ENCODE data around the gene ADCY2.

The ADCY2 gene

DNA sequence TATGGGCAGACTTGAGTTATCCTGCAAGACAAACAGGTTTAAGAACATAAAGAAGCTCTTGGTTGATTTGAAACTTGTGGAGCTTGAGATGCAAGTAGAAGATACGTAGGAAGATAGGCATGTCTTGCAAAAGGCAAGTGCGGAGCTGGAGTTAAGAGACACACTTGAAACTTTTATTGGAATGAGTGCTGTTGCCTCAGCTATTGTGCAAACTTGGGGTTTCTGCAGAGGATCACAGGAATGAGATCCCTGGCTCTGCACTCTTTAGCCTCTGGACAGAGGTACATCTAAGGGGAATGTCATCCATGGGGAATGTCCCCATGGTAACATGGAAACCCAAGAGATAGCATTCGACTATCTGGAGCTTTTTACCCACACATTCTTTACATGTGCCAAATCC is 121.1 kb downstream of the ADCY2 start:
- DNase-seq = no peak

DNA sequence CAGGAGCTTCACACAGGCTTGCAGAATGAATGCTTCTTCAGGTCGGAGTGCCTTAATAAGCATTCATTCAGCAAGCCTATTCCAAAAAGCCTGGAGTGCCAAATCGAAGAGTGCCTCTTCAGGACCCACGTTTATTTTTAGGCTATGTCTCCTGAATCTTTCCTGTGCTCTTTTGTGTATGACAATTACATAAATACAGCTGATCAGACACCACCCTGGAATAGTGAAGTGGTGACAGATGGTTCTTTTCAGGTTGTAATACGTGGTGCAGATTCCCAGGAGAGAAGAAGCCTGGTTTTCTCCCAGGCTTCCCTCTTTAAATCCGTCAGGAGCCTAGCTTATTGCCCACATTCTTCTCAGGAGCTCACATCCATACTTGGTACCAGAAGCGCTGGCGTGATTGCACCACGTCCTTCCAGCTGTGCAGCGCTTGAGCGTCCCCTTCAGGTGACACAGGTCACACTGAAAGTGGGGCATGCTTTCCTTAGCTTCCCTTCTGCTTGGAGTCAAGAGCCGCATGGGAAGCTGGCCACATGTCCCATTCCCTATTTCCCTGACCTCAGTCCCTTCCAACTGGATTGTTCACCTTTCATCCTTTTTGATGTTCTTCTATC is 123.1 kb downstream of the ADCY2 start:
- DNase-seq = no peak

DNA sequence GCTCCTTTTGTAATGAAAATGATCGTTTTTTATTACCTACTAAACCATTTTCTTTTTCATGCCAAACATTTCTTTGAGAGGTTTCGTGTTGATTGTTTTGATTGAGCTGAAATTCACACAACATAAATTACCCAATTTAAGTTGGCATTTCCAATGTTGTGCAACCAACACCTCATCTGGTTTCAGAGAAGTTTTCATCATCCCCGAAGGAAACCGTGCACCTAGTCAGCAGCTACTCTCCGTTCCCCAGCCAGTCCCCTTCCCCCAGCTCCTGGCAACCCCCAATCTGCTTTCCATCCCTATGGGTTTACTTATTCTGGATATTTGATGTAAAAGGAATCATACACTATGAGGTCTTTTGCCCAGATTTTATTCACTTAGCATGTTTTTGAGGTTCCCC is 123.6 kb downstream of the ADCY2 start:
- DNase-seq = no peak

DNA sequence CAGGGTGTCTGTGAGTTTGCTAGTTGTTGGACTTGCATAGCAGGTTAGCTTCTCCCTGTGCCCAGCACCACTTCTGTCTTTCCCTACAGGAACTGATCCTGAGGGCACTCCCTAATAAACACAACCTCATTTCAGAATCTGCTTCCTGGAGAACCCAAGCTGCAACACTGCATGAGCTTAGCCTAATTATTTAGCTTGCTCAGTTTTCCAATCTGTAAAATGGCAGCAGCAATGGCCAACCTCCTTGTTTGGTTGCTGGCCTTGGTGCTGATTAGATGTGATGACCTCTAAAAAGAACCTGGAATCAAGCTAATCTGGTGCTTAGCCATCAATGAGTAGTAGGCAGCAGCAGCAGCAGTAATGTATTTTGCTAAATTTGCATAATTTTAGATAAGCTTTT is 133.9 kb downstream of the ADCY2 start:
- no peak for DNase-seq

DNA sequence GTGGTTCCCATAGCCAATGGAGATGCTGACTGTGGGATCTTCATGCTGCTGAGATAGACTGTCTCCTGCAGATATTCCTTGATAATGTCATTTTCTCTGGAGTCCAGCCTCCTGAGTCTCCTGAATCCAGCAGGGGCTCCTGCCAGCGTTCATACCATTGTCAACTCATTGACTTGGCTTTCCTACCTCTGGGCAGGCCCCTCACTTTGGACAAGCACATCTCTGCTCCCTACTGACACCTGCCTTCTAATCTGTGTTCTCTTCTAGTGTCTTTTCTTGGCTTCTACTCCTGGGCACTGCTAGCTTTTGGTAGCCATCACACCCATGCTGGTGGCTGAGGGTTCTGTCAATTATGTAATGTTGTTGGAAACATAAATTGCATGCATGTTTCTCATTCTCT is 138.0 kb downstream of the ADCY2 start:
- DNase-seq = no peak

DNA sequence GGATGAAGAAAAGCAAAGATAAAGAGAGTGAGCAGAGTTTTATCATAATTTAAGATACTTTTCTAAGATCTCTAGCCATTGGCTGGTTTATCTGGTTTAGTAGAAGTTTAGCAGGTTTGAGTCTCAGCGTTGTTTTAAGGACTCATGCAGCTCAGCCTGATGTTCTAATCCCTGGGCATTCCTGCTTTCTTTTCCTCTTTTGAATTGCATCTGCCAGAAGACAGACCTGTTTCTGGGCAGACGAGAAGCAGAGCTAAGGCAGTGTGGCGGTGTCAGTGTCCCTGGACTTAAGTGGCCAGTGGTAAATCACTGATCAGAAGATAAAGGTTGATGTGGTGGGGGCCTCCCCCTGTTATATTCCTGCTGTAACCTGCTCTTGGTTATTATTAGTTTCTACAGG is 138.6 kb downstream of the ADCY2 start:
- DNase-seq = no peak

DNA sequence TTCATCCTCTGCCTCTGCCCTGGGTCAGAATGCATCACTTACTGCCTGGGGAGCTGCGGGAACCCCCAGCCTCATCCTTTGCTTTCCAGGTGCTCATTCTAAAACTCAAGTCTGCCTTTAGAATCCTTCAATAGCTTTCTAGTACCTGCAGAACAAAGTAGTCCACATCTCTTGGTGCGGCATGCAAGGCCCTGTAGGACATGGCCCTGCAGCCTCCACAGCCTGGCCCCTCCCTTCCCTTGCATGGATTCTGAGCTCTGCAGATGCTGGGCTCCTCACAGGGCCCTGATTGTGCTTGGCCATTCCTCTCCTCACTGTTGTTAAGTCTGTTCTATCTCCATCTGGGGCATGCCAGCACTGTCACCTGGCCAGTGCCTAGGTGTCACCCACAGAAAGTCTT is 141.6 kb downstream of the ADCY2 start:
- no peak for DNase-seq

DNA sequence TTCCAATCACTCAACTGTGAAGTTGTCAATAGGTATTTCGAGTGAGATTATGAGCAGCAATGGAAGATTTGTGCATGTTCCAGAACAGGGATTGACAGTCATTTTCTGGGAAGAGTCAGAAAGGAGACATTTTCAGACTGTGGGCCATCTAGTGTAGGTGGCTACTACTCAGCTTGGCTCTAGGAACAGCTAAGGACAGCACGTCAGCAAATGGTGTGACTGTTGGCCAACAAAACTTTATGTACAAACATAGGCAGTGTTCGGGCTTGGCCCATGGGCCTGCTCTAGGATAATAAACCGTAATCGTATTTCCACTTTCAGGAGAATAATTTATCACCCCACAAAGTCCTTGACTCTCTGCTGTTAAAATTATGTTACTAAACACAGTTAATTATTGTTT is 143.6 kb downstream of the ADCY2 start:
- no peak for DNase-seq

DNA sequence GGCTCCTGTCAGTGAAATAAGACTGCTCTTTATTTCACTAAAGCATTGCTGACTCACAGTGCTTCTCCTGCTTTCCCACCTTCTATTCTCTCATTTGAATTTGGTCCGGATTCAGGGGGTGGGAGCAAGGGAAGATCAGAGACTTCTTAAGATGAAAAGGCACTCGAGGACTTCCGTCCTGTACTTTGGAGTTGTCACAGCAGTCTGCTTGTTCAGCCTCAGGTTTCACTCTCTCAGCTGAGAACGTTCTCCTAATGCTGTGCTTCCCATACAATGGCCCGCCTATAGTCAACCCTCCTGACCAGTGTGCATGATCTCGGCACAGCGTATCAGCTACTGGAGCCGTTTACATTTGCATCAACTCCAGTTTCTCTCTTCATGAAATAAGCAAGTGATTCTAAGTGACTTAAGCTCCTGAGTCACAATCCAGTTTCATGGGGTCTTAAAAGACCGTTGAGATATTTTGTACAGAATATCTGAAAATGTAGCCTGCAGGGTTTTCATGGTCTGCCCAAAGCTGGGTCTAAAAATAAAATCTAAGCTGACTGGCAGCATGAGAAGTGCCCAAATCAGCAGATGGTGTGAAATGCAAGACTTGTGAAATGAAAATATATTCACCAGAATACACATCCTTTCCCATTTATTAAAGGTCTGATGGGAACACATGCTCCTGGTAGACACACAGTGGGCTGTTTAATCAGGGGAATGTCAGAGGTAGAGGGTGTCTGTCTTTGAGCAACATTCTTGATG is 145.0 kb downstream of the ADCY2 start:
- no peak for DNase-seq

DNA sequence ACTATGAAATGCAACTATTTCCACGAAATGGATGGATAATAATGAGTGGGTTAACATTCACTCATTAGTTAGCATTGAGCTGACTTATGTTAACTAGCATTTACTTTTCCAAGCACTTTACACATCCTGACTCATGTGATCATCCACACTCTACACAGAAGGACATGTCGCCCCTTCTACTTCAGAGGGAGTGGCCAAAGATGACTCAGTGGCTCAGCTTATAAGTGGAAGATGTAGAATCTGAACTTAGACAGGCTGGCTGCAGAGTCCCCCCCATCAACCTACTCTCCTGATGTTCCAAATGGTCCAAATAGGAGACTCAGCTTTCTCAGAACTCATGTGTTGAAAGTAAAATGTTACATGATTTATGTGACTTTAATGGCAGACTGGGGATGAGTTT is 146.0 kb downstream of the ADCY2 start:
- no peak for DNase-seq

DNA sequence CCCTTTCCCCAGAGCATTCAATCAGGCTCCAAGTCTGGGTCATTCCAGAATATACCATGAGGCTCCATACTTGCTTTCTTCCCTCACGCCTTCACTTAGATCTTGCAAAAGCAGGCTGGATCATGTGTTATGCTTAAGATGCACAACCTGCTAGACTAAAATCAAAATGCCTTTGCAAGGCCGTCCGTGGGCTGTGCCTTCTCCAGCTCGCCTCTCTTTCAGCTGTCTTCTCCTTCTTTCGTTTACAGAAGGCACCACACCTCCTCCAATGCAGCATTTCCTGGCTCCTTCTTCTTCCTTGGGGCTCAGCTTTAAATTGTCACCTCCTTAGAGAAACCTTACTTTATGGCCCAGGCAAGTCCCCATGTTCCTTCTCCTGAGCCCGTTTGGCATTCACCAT is 150.6 kb downstream of the ADCY2 start:
- no peak for DNase-seq

DNA sequence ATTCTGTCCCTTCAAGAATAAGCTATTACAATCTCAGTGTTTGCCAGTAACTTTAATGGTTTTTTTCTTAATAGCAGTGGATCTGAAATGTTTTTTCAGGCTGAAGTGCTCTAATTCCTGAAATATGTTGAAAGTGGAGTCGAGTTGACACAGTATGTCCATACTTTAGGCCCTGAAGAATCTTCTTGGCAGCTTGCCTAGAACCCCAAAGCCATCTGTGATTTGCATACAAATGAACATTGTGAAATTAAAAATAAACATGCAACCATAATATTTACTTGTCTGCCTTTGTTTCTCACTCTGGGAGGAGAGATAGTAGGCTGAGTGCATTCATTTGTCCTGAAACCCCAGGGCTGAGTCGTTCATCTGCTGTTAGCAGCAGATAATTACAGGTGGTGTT is 152.7 kb downstream of the ADCY2 start:
- DNase-seq = no peak

DNA sequence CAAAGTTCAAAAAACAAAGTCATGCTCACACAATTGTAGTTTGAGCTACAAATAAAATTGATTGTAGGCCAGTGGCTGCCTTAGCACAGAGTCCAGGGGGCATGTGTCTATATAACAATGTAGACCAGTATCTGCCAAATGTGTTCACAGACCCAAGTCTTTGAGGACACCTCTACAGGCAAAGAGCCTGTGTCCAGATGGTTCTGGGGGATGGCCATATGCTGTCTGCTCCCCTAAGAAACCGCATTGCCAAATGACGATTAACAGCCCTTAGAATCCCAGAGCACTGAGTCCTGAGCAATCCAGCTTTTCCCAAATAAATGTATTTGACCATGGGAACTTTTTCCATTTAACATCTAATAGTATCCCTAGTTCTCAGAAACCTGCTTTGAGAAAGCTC is 169.6 kb downstream of the ADCY2 start:
- no peak for DNase-seq

DNA sequence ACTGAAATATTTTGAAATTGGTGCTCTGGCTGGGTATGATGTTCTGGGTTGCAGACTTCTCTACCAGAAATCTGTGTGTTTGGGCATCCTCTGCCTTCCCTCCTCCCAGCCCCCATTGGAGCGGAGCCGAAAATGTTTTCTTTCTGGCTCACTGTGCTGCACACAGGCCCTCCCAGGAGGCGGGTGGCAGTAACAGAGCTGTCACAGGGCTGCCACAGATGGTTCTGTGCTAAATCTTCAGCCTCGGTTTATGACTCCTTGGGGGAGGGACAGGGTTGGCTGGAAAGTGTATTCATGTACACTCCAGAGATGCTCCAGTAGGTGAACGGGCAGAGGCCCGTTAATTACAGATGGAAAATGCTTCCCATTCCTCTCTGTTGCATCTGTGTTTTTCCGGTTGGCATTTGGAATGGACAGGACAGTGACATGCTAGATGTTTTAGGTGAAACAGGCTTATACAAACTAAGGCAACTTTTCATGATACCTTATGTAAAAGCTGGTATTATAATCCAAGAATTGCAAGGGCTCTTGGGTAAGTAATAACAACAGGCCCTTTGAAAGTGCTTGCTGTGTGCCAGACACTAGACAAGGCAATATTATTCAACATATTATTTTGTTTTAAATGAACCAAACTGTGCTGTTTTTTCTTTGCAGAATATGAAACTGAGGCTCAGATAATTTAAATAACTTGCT is 180.2 kb downstream of the ADCY2 start:
- no peak for DNase-seq

DNA sequence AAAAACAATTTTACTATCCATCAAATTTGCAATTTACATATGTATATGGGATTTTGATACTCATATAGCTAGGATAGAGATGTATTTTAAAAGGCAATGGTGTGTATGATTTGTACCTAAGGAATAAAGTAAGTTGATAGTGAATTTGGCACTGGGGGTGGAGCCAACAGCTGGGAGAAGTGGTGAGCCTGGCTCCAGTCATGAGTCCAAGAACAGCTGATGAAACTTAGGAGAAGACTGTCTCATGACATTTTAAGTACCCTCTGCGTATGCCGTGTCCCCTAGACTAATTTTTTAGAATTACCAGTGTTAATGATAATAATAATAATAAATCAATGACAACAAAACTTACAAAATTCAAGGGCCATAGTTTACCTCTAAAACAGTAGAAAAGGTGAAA is 181.4 kb downstream of the ADCY2 start:
- DNase-seq = no peak

DNA sequence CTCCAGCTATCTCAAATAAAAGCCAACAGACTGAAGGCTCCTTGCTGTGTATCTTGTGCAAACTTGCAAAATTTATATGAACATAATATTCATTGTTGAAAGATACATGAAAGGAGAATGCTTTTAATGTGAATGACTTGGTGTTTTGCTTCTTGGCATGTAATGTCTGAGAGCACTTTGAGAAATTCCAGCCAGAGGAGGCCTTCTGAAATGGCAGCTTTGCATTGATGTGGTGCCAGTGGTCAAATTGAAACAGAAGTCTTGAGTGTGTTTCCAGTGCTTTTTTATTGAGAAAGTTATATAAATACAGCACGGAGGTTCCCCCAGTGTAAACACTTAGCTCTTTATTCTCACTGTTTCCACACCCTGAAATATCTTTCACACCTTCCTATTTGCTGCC is 182.1 kb downstream of the ADCY2 start:
- no peak for DNase-seq

DNA sequence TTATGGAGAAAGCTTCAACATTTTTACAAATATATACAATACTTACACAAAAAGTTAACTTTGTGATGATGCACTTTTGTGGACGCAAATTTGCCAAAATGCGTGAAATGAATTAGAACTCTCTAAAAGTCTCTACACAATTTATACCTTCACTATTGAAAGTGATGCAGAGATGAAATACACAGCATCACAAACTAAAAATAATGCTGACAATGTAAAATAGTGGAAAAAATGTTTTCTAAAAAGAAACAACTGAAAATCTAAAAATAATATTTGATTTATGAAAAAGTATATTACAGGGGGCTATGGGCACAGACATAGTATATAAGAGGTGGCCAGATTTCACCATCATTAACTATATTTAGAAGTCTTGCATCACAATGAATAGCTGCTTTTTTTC is 188.8 kb downstream of the ADCY2 start:
- DNase-seq = no peak

DNA sequence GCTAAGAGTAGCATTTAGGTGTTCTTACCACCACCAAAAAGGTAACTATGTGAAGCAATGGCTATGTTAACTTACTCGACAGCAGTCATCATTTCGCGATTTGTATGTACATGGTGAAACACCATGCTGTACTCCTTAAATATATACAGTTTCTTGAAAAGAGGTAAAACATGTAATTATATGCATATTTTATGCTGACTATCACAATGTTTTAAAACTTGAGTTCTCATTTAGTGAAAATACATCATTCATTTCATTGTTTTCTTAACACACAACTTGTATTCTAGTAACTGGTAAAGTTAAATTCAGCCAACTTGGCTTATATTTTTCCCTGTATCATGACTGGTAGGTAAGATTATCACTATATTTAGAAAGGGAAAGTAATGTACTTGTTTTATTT is 189.9 kb downstream of the ADCY2 start:
- DNase-seq = no peak

DNA sequence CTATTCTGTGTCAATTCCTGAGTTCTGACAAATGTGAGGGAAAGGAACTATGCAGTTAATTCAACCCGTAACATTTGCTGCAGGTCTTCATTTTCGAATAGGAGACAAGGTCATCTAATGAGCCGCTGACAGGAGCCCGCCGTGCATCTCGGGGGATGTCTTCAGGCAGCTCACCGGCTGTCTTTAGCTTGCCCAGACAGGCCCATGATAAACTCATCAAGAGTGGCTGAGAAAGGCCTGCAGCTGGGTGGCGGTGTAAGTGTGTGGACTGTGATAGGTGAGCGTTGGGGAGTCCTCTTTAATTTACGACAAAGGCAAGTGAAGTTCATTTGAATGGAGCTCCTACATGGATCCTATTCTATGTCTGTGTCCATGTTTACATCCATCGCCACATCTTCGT is 190.5 kb downstream of the ADCY2 start:
- DNase-seq = no peak

DNA sequence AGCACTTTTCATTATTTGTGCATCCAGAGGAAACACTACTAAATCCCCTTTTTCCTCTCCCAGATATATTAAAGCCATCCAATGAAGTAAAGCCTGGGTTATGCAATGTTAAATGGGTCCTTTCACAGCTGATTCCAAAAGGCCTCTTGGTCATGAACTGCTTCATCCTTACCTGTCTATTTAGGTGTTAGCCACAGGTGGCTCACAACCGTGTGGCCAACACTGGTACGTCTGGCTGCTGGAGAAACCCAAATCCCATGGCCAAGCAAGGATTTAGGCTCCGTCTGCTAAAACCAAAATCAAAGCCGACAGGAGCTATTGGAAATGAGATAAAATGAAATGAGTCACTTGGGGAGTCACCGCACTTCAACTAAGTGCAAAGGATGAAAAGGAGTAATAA is 193.9 kb downstream of the ADCY2 start:
- no peak for DNase-seq

DNA sequence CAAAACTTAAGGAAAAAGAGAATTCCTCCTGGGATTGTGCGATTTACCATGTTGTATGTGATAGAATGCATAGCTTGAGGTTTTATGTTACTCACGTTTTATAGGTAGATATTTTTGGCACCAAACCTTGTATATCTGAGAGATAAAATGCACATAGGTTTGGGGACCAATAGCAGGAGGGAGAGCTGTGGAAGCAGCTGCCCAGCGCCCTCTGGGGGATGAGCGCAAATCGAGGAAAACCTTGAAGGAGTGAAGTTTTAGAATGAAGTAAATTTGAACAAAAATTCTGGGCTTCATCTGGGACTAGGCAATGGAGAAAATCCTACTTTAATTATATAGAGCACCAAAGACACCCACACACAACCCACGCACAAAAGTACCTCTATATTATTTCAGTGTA is 197.0 kb downstream of the ADCY2 start:
- no peak for DNase-seq

DNA sequence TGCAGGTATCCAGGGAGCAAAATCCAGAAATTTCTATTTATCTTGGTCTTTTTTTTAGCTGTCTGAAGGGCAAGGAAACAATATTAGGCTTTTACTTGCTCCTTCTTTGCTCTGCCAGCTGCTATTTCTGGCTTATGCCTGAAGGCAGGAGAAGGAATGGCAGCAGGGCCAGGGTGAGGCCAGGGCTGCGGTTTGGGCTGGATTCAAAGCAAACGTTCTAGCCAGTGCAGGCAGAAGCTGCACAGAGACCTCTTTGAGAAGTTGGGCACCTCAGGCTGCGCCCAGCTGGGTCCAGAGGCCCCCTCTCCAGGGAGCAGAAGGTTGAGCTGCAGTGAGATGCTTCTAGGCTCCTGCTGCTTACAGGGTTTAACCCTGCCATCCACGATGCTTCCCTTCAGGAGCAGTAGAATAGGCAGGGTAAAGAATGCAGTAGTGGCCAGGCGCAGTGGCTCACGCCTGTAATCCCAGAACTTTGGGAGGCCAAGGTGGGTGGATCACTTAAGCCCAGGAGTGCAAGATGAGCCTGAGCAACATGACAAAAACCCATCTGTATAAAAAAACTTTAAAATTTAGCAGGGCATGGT is 201.2 kb downstream of the ADCY2 start:
- no peak for DNase-seq

DNA sequence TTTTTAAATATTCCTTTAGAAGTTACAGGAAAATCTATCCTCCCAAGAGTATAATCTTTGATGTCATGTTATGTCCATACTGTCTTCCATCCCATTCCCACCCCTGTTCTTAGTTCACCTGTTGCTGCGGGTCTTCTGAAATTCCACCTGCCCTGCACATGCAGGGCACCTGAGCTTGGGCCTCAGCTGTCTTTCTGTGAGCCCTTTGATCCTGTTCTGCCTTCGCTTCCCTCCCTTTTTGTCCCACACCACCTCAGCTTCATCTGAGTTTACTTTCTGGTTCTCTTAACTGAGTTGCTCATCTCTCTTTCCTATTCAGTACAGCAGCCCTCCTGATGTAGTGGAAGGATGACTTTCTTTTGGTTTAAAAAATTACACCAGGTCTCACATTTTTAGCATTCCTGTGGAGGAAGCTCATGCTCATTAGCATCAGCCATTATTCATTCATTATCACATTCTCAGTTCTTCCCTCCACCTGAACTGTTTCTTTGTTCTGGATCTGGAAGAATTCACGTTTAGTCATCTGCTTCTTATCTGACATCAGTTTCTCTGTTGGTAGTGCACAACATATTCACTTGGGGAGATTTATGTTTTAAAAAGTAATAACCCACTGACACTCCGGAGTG is 211.0 kb downstream of the ADCY2 start:
- DNase-seq = no peak

DNA sequence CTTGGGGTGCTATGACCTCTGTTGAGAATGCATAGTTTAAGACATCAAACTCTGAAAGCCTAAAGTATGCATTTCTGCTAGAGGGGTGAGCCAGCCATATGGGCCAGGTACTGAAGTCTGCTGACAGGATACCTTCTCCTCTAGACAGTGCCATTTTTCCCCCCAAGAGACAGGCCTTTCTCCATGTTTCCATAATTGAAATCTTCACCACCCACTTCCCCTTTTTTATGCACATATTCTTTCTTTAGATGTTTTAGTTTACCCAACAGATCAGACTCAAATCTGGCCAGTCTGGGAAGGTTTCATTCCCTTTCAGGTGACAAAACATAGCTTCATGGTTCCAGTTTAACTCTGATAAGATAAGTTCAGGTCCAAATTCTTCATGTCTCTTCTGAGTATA is 212.8 kb downstream of the ADCY2 start:
- DNase-seq = no peak
